ENCODE data around the gene TGM3. TPM values are rescaled to one million over a fixed set of nuclear protein-coding genes. Genes with fewer than 3 reads are reported as not detected.
"Not testable (repeated sequence)": the region's sequence is repeated elsewhere in the genome, so short reads cannot be mapped to it uniquely, and the experiment has no call there.

TGM3 gene
- total RNA-seq, 6 donors from 2014 or later: 0.33 to 1.0 (median 0.46) TPM; not detected in 1

DNA sequence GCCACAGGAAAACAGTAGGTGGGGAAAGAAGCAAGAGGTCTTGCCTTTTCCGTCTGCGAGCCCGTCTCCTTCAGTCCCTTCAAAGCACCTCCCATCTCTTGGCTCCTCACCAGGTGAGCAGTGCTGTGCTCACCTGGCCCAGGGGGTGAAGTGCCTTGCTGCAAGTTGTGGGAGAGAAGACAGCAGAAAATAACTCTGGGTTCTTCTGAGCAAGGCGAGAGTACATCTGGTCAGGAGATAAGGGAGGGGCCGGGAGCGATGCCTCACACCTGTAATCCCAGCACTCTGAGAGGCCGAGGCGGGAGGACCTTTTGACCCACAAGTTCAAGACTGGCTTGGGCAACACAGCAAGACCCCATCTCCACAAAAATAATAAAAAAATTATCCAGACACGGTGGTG lies 35.6 kb upstream of the TGM3 start:
- WGBS, 2 donors: 75 to 80% methylated on average over 9 of the region's 9 CpGs
- no peaks in the 10 kb centered on the region for H3K9me3 ChIP-seq
- ATAC-seq (ENCODE audit: low FRiP score in 2 of 2) (no peak), DNase-seq (no peak)
- no peak overlapping the region for H3K4me3 ChIP-seq
- H3K27ac ChIP-seq: no peak overlapping the region
- no peaks in the 10 kb centered on the region for H3K27me3 ChIP-seq
- TF ChIP-seq EP300 (IDR thresholded peaks at IDR 0.05) (no peak), POLR2AphosphoS5 (IDR thresholded peaks at IDR 0.05) (no peak), POLR2A (IDR thresholded peaks at IDR 0.05) (no peak)
- TF ChIP-seq, protein P1, sequence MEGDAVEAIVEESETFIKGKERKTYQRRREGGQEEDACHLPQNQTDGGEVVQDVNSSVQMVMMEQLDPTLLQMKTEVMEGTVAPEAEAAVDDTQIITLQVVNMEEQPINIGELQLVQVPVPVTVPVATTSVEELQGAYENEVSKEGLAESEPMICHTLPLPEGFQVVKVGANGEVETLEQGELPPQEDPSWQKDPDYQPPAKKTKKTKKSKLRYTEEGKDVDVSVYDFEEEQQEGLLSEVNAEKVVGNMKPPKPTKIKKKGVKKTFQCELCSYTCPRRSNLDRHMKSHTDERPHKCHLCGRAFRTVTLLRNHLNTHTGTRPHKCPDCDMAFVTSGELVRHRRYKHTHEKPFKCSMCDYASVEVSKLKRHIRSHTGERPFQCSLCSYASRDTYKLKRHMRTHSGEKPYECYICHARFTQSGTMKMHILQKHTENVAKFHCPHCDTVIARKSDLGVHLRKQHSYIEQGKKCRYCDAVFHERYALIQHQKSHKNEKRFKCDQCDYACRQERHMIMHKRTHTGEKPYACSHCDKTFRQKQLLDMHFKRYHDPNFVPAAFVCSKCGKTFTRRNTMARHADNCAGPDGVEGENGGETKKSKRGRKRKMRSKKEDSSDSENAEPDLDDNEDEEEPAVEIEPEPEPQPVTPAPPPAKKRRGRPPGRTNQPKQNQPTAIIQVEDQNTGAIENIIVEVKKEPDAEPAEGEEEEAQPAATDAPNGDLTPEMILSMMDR (IDR thresholded peaks at IDR 0.05): no peak
- no peaks in the 10 kb centered on the region for H3K36me3 ChIP-seq
- H3K4me1 ChIP-seq: no peaks in the 10 kb centered on the region

DNA sequence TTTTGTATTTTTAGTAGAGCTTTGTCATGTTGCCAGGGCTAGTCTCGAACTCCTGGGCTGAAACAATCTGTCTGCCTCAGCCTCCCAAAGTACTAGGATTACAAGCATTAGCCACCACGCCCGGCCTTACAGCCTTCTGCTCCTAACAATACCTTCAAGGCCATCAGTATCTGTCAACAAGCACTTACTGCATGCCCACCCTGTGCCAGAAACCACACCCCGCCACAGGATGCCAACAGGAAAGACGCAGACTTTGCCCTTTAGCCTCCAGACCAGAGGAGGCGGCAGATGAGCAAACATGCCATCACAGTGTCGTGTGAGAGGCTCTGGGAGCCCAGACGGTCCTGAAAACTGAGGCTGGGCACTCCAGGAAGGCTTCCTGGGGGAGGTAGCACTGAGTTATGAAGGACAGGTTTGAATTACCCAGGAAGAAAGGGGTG lies 34.7 kb upstream of the TGM3 start:
- no peak overlapping the region for H3K27ac ChIP-seq
- ATAC-seq (ENCODE audit: low FRiP score in 2 of 2): no peak
- 62 to 63% methylated on average over 8 of the region's 8 CpGs for WGBS, 2 donors
- DNase-seq: no peak
- no peaks in the 10 kb centered on the region for H3K9me3 ChIP-seq
- H3K4me1 ChIP-seq: no peaks in the 10 kb centered on the region
- TF ChIP-seq EP300 (IDR thresholded peaks at IDR 0.05) (no peak), POLR2A (IDR thresholded peaks at IDR 0.05) (no peak), POLR2AphosphoS5 (IDR thresholded peaks at IDR 0.05) (no peak)
- TF ChIP-seq, protein P1 (IDR thresholded peaks at IDR 0.05): no peak
- H3K27me3 ChIP-seq: no peaks in the 10 kb centered on the region
- no peak overlapping the region for H3K4me3 ChIP-seq
- H3K36me3 ChIP-seq: no peaks in the 10 kb centered on the region

- H3K27me3 ChIP-seq: no peaks in the 10 kb centered on the region
- no peaks in the 10 kb centered on the region for H3K9me3 ChIP-seq
- no peak overlapping the region for H3K4me3 ChIP-seq
- WGBS, 2 donors: 85 to 90% methylated on average over 4 of the region's 4 CpGs
- H3K4me1 ChIP-seq: no peaks in the 10 kb centered on the region
- H3K36me3 ChIP-seq: no peaks in the 10 kb centered on the region
- DNase-seq (no peak), ATAC-seq (ENCODE audit: low FRiP score in 2 of 2) (no peak)
- no peak overlapping the region for H3K27ac ChIP-seq
- TF ChIP-seq POLR2AphosphoS5 (IDR thresholded peaks at IDR 0.05) (no peak), EP300 (IDR thresholded peaks at IDR 0.05) (no peak), POLR2A (IDR thresholded peaks at IDR 0.05) (no peak)
- TF ChIP-seq, protein P1 (IDR thresholded peaks at IDR 0.05): no peak
These were observed 34.2 kb upstream of the TGM3 start for GRCh38 chr20:2261629-2262028.

- Histone ChIP-seq H3K36me3 (no peaks in the 10 kb centered on the region), H3K4me3 (no peak overlapping the region), H3K27ac (no peak overlapping the region), H3K27me3 (no peaks in the 10 kb centered on the region), H3K9me3 (no peaks in the 10 kb centered on the region), H3K4me1 (no peaks in the 10 kb centered on the region)
- TF ChIP-seq, protein P1 (IDR thresholded peaks at IDR 0.05): no peak
- TF ChIP-seq EP300 (IDR thresholded peaks at IDR 0.05): no peak
- no peak for TF ChIP-seq POLR2A (IDR thresholded peaks at IDR 0.05)
- TF ChIP-seq POLR2AphosphoS5 (IDR thresholded peaks at IDR 0.05): no peak
- WGBS, 2 donors: 87 to 89% methylated on average over 3 of the region's 3 CpGs
- DNase-seq: no peak
- ATAC-seq (ENCODE audit: low FRiP score in 2 of 2): no peak
These were observed 31.7 kb upstream of the TGM3 start for GRCh38 chr20:2264118-2264517.

DNA sequence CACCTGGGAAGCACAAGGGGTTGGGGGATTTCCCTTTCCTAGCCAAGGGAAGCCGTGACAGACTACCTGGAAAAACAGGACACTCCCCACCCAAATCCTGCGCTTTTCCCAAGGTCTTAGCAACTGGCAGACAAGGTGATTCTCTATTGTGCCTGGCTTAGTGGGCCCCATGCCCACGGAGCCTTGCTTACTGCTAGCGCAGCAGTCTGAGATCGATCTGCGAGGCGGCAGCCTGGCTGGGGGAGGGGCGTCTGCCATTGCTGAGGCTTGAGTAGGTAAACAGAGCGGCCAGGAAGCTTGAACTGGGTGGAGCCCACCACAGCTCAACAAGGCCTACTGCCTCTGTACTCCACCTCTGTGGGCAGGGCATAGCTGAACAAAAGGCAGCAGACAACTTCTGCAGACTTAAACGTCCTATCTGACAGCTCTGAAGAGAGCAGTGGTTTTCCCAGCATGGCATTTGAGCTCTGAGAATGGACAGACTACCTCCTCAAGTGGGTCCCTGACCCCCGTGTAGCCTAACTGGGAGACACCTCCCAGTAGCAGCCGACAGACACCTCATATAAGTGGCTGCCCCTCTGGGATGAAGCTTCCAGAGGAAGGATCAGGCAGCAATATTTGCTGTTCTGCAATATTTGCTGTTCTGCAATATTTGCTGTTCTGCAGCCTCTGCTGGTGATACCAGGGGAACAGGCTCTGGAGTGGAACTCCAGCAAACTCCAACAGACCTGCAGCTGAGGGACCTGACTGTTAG lies 31.0 kb upstream of the TGM3 start:
- ATAC-seq (ENCODE audit: low FRiP score in 2 of 2); H3K9me3 ChIP-seq; H3K4me1 ChIP-seq; H3K27me3 ChIP-seq; H3K36me3 ChIP-seq: not testable (repeated sequence)
- Histone ChIP-seq H3K4me3 (peak overlapping the region in 1 of 4 donors; percentile 2), H3K27ac (peak overlapping the region in 2 of 4 donors; percentile 1 to 49)
- DNase-seq: peak; percentile 60 to 75
- WGBS, 2 donors: 52 to 80% methylated on average over 1 to 12 of the region's 12 CpGs
